Lung (tissue), 16 donors: ENCODE measurements around the gene FANCD2OS. TPM values are rescaled to one million over a fixed set of nuclear protein-coding genes. Genes with fewer than 3 reads are reported as not detected.

Experiments used
- ATAC-seq: fragments of 200-7000 bp; cut with Tn5 transposase; one replicate; pipeline ENCODE4 v1.9.1; 2020; ENCODE audit warnings: moderate number of reproducible peaks; ENCODE audit not compliant: insufficient read depth, low FRiP score
- DNase-seq, 3 donors: peaks; one replicate each; pipeline ENCODE4 v3.0.0-alpha.2; 2013 to 2017
- H3K27ac ChIP-seq, 2 donors: one replicate each; pipeline ENCODE4 v1.5.1; 2013; ENCODE audit warnings: mild to moderate bottlenecking in 2 of 2, moderate library complexity in 2 of 2, control low read depth in 1 of 2, inconsistent platforms in 1 of 2, low read depth in 1 of 2, low read length in 1 of 2
- H3K27me3 ChIP-seq, 3 donors: one replicate each; pipeline ENCODE4 v1.5.1; 2013; ENCODE audit warnings: low read length in 2 of 3; ENCODE audit not compliant: control insufficient read depth in 3 of 3, insufficient read depth in 3 of 3
- H3K36me3 ChIP-seq, 4 donors: one replicate each; pipeline ENCODE4 v1.5.1; 2013; ENCODE audit warnings: low read length in 4 of 4, mild to moderate bottlenecking in 1 of 4, moderate library complexity in 1 of 4; ENCODE audit not compliant: control insufficient read depth in 4 of 4, insufficient read depth in 4 of 4
- H3K4me1 ChIP-seq, 5 donors: one replicate each; pipeline ENCODE4 v1.5.1; 2013; ENCODE audit warnings: low read length in 5 of 5, mild to moderate bottlenecking in 2 of 5, moderate library complexity in 1 of 5; ENCODE audit not compliant: control insufficient read depth in 5 of 5, insufficient read depth in 5 of 5
- H3K4me3 ChIP-seq: one replicate; pipeline ENCODE4 v1.5.1; 2013; ENCODE audit warnings: mild to moderate bottlenecking, control low read depth, moderate library complexity
- H3K9ac ChIP-seq, 2 donors: one replicate each; pipeline ENCODE4 v1.5.1; 2013; ENCODE audit warnings: low read length in 2 of 2, control low read depth in 1 of 2; ENCODE audit not compliant: insufficient read depth in 1 of 2
- H3K9me3 ChIP-seq, 4 donors: one replicate each; pipeline ENCODE4 v1.5.1; 2013; ENCODE audit warnings: low read length in 3 of 4, mild to moderate bottlenecking in 1 of 4, moderate library complexity in 1 of 4; ENCODE audit not compliant: control insufficient read depth in 4 of 4, insufficient read depth in 3 of 4
- WGBS, 2 donors: extraction: QIAGEN DNeasy Blood & Tissue Kit; methylation state at CpG; one replicate each; pipeline ENCODE4 v1.1.7; 2013; 5-methylcytosine and 5-hydroxymethylcytosine counted together
- long read RNA-seq, 5 donors: transcript quantifications; one replicate each; lab custom pipeline, GENCODE V29; 2026
- polyA plus RNA-seq, 2 donors: library from polyadenylated mRNA; stranded (reverse); fragments of 200-250 nt; gene quantifications; one replicate each; pipeline ENCODE4 v1.2.1, GENCODE V29; 2013
- total RNA-seq, 2 donors: library from RNA; depleted of rRNA in 1 of 2; stranded (reverse); fragments of >200 nt in 1 of 2; gene quantifications; one replicate each; pipeline ENCODE4 v1.2.1, GENCODE V29; 2014 to 2021
- TF ChIP-seq, protein P1 (sequence below): IDR thresholded peaks from 2 replicates; pipeline ENCODE4 v1.5.1; 2012; ENCODE audit warnings: mild to moderate bottlenecking; ENCODE audit errors: control extremely low read depth, extremely low read depth
- donor health status: control.
- donor health status: control.
- donor health status: Bipolar disorder and iron deficiency.
- donor health status: healthy.
- donor health status: DM: yes; HTN: yes; CAD: no.

FANCD2OS gene, protein sequence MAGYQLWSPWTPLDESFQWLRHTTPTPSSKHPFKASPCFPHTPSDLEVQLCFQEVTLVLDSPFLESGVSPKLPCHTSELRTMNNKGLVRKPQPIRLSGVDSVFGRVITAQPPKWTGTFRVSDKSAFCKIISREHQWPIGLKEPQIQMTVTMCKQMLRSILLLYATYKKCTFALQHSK
- total RNA-seq (not detected), polyA plus RNA-seq (not detected)
- long read RNA-seq, donor 1, result 0 reads
- long read RNA-seq, donor 2, partial matches to known transcripts, result 5 of 5 reads
- long read RNA-seq, donor 2, other reads (novel, unspliced or antisense), result 0 of 5 reads
- long read RNA-seq, donor 3, result 0 reads
- long read RNA-seq, donor 4, result 0 reads
- long read RNA-seq, donor 5, result 0 reads

DNA sequence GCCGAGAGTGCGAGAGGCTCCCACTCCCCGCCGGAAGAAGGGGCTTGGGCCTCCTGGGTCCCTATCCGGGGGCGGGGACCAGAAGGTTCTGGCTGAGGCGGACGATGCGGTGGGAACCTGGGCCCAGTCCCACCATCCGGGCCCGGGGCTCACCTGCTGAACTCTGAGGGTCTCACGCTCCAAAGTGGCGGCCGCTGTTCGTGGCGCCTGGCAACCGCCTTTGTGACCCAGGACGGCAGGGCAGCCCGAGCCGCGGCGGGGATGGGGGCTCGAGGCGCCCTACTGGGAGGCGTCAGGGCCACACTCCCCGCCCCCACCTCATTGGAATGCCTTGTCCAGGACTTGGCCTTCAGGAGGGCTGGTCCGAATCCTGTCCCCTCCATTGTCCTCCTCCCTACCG is at the start of gene FANCD2OS:
TSS of gene FANCD2OS (minus strand) at position 165 of the 400 bp plus-strand sequence. CDS start 3,481 bp downstream, outside the sequence.
- WGBS, 2 donors, result 84 to 91% methylated on average over 28 of the region's 28 CpGs
- H3K4me3 ChIP-seq, result no peak within 1 kb of the TSS
- H3K27me3 ChIP-seq, result no peaks in the 10 kb centered on the region
- TF ChIP-seq, protein P1, sequence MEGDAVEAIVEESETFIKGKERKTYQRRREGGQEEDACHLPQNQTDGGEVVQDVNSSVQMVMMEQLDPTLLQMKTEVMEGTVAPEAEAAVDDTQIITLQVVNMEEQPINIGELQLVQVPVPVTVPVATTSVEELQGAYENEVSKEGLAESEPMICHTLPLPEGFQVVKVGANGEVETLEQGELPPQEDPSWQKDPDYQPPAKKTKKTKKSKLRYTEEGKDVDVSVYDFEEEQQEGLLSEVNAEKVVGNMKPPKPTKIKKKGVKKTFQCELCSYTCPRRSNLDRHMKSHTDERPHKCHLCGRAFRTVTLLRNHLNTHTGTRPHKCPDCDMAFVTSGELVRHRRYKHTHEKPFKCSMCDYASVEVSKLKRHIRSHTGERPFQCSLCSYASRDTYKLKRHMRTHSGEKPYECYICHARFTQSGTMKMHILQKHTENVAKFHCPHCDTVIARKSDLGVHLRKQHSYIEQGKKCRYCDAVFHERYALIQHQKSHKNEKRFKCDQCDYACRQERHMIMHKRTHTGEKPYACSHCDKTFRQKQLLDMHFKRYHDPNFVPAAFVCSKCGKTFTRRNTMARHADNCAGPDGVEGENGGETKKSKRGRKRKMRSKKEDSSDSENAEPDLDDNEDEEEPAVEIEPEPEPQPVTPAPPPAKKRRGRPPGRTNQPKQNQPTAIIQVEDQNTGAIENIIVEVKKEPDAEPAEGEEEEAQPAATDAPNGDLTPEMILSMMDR, result no peak
- H3K36me3 ChIP-seq, result no peaks in the 10 kb centered on the region
- H3K27ac ChIP-seq, result no peak within 1 kb of the TSS
- no peak within 1 kb of the TSS for H3K9ac ChIP-seq
- no peaks in the 10 kb centered on the region for H3K4me1 ChIP-seq
- no peak for DNase-seq
- H3K9me3 ChIP-seq, result no peaks in the 10 kb centered on the region
- no peak for ATAC-seq

DNA sequence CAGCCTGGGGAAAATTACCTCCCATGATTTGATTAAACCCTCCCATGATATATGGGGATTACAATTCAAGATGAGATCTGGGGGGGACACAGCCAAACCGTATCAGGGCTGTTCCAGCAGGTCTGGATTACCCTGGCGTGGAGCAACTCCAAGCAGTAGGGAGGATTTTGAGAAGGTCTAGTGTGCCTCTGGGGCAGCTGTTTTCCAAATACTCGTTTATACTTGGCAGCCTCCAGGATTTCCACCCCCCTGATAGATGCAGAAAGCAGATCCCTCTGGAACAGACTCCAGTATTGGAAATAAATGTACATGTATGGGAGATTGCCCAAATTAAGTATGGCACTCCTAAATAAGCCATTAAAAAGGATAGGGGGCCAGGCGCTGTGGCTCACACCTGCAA is 49.0 kb upstream of the FANCD2OS start:
- Histone ChIP-seq H3K9me3 (no peaks in the 10 kb centered on the region), H3K27ac (no peak overlapping the region), H3K36me3 (peaks cover 0 to 5% (median 0%) of the 10 kb centered on the region in 4 donors), H3K4me1 (no peaks in the 10 kb centered on the region), H3K4me3 (no peak overlapping the region), H3K27me3 (no peaks in the 10 kb centered on the region), H3K9ac (no peak overlapping the region)
- WGBS, 2 donors, result 82 to 83% methylated on average over 4 of the region's 4 CpGs
- no peak for ATAC-seq
- DNase-seq, result no peak
- TF ChIP-seq, protein P1, result no peak

DNA sequence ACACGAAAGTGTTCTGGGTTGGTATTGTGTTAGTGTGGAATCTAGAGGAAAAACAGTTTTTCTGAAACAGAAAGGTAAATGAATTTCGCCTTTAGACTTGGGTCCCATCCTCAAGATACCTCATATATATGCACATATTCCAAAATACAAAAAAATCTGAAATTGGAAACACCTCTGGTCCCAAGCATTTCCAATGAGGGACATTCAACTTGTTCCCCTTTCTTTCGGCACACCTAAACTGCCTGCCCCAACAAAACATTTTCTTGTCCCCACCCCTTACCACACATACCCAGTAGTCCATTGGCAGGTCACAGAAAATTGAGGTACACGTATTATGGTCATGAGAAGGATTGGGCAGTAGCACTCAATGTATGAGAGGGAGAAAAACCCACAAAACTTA is 47.6 kb upstream of the FANCD2OS start:
- no peak for ATAC-seq
- WGBS, 2 donors, result 94% methylated on average over 4 of the region's 4 CpGs
- TF ChIP-seq, protein P1, result no peak

More for the DNA sequence above, 47.6 kb upstream of the FANCD2OS start:
- DNase-seq, result no peak
- no peaks in the 10 kb centered on the region for H3K4me1 ChIP-seq
- no peaks in the 10 kb centered on the region for H3K27me3 ChIP-seq
- peaks cover 0 to 10% (median 4%) of the 10 kb centered on the region in 4 donors for H3K36me3 ChIP-seq
- H3K9me3 ChIP-seq, result no peaks in the 10 kb centered on the region
- H3K4me3 ChIP-seq, result no peak overlapping the region
- no peak overlapping the region for H3K27ac ChIP-seq
- H3K9ac ChIP-seq, result no peak overlapping the region
